CD4-positive, CD25-positive, alpha-beta regulatory T cell (primary cell): ENCODE measurements around the gene TMEM178A. TPM values are rescaled to one million over a fixed set of nuclear protein-coding genes. Genes with fewer than 3 reads are reported as not detected.

Source experiments
- ATAC-seq, 2 donors: fragments of 150-1000 bp; cut with Tn5 transposase; one replicate each; pipeline ENCODE4 v1.10.0; 2021; ENCODE audit warnings: low read depth in 2 of 2, moderate number of reproducible peaks in 2 of 2, moderate library complexity in 1 of 2
- DNase-seq, 3 donors: peaks; one replicate each; pipeline versions ENCODE4 v3.0.0 to v3.0.0-alpha.2; 2012 to 2022; ENCODE audit warnings: mixed read lengths in 1 of 3
- H3K27ac ChIP-seq: one replicate; pipeline ENCODE4 v1.7.0; 2013; ENCODE audit warnings: mild to moderate bottlenecking, low read length; ENCODE audit not compliant: insufficient read depth, poor library complexity, severe bottlenecking
- H3K27me3 ChIP-seq: one replicate; pipeline ENCODE4 v1.7.0; 2013; ENCODE audit warnings: low read length; ENCODE audit not compliant: control insufficient read depth, insufficient read depth
- H3K36me3 ChIP-seq: one replicate; pipeline ENCODE4 v1.7.0; 2013; ENCODE audit warnings: mild to moderate bottlenecking, low read length, moderate library complexity; ENCODE audit not compliant: control insufficient read depth, insufficient read depth
- H3K4me1 ChIP-seq: 2 replicates; pipeline ENCODE4 v1.7.0; 2013; ENCODE audit warnings: mild to moderate bottlenecking, low read length; ENCODE audit not compliant: insufficient read depth, control insufficient read depth, poor library complexity, severe bottlenecking
- H3K4me3 ChIP-seq: one replicate; pipeline ENCODE4 v1.7.0; 2013; ENCODE audit warnings: low read depth, mild to moderate bottlenecking, low read length, moderate library complexity
- H3K9me3 ChIP-seq, 2 experiments: 1 replicate in 1 of 2; 2 replicates in 1 of 2; pipeline ENCODE4 v1.7.0; 2013; ENCODE audit warnings: low read length in 2 of 2, mild to moderate bottlenecking in 1 of 2, moderate library complexity in 1 of 2; ENCODE audit not compliant: control insufficient read depth in 2 of 2
- H3K27ac Mint-ChIP-seq, 3 donors: one replicate each; pipeline ENCODE4 v1.8.0; 2020 to 2022; ENCODE audit warnings: mild to moderate bottlenecking in 3 of 3, mixed read lengths in 3 of 3, moderate library complexity in 2 of 3
- H3K27me3 Mint-ChIP-seq: one replicate; pipeline ENCODE4 v1.8.0; 2022; ENCODE audit warnings: mild to moderate bottlenecking, mixed read lengths
- H3K36me3 Mint-ChIP-seq: one replicate; pipeline ENCODE4 v1.8.0; 2020; ENCODE audit warnings: mixed read lengths
- H3K4me1 Mint-ChIP-seq, 4 donors: one replicate each; pipeline ENCODE4 v1.8.0; 2020 to 2022; ENCODE audit warnings: mixed read lengths in 4 of 4, mild to moderate bottlenecking in 1 of 4
- H3K4me3 Mint-ChIP-seq, 4 donors: one replicate each; pipeline ENCODE4 v1.8.0; 2020 to 2022; ENCODE audit warnings: mild to moderate bottlenecking in 4 of 4, mixed read lengths in 4 of 4, moderate library complexity in 3 of 4
- H3K9me3 Mint-ChIP-seq, 7 donors: one replicate each; pipeline ENCODE4 v1.8.0; 2020 to 2022; ENCODE audit warnings: mixed read lengths in 7 of 7, mild to moderate bottlenecking in 3 of 7, moderate library complexity in 2 of 7
- polyA plus RNA-seq, 4 donors: library from polyadenylated mRNA; unstranded; fragments of 300-500 nt; fragmentation: Illumina TruSeq; gene quantifications; one replicate each; pipeline ENCODE4 v1.2.3, GENCODE V29; 2021
- total RNA-seq: library from RNA; stranded (reverse); gene quantifications from one replicate; pipeline ENCODE4 v1.2.3, GENCODE V29; 2022

The TMEM178A gene
- total and polyA plus RNA-seq, 5 donors from 2014 or later = not detected

DNA sequence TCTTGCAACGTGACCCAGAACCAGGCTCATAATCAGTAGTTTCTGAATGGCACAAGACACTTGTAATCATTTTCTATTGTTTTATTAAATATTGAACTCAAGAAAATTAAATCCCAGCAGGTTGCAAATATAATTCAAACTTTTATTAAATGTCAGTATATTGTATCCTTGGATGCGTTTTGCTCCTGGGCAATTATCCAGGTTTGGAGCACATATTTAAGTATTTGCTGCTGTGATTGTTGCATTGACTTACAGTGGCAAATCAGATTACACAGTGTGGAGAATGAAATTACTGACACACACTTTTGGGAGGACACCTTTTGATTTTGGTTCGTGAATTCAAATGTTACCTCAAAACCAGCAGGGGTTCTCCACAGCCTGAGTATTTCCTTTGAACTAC, 27.1 kb upstream of the TMEM178A start:
- DNase-seq (no peak), ATAC-seq (no peak)
- Mint-ChIP-seq H3K36me3 (no peaks in the 10 kb centered on the region), H3K4me3 (no peak overlapping the region), H3K9me3 (peaks cover 0 to 3% (median 0%) of the 10 kb centered on the region in 7 donors), H3K27ac (no peak overlapping the region), H3K4me1 (no peaks in the 10 kb centered on the region), H3K27me3 (no peaks in the 10 kb centered on the region)
- no peak overlapping the region for H3K27ac ChIP-seq
- H3K27me3 ChIP-seq = no peaks in the 10 kb centered on the region
- H3K36me3 ChIP-seq = no peaks in the 10 kb centered on the region
- H3K4me1 ChIP-seq = no peaks in the 10 kb centered on the region
- no peaks in the 10 kb centered on the region for H3K9me3 ChIP-seq
- H3K4me3 ChIP-seq = no peak overlapping the region

DNA sequence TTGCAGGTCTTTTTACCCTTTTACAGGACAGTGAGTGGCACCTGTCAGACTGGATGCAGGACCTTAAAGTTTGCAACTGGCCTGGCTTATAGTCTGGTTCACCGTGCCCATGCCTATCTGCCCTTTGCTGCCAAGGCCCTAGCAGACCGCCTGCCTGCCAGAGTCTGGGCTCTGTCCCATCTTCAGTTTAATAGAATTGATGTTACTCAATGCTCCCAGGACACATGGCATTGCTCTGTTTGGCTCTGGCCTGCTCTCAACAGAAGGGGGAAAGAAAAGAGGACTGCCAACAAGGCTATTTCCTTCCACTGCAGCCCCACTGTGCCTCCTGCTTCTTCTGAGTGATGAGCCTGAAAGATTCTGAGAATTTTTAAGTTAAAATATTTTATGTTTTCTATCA, 25.6 kb upstream of the TMEM178A start:
- no peak overlapping the region for H3K4me3 Mint-ChIP-seq
- H3K9me3 Mint-ChIP-seq = peaks cover 0 to 3% (median 0%) of the 10 kb centered on the region in 7 donors
- Histone ChIP-seq H3K4me3 (no peak overlapping the region), H3K36me3 (no peaks in the 10 kb centered on the region), H3K9me3 (no peaks in the 10 kb centered on the region), H3K27me3 (no peaks in the 10 kb centered on the region), H3K4me1 (no peaks in the 10 kb centered on the region), H3K27ac (no peak overlapping the region)
- no peak overlapping the region for H3K27ac Mint-ChIP-seq
- H3K36me3 Mint-ChIP-seq = no peaks in the 10 kb centered on the region
- no peaks in the 10 kb centered on the region for H3K27me3 Mint-ChIP-seq
- ATAC-seq = no peak
- DNase-seq = no peak
- no peaks in the 10 kb centered on the region for H3K4me1 Mint-ChIP-seq

DNA sequence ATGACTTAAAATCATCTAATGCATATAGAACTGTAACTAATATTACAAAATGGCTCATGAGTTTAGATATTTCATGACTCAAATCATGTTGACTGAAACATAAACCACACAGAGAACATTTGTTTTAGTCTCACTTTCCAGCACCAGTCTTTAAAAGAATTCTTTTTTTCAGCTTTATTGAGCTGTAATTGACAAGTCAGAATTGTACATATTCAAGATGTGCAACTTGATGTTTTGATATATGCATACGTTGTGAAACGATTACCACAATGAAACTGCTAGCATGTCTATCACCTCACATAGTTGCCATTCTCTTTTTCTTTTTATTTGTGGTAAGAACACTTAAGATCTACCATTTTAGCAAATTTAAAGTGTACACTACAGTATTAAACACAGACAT, 25.0 kb upstream of the TMEM178A start:
- Mint-ChIP-seq H3K4me3 (no peak overlapping the region), H3K4me1 (no peaks in the 10 kb centered on the region), H3K27ac (no peak overlapping the region), H3K36me3 (no peaks in the 10 kb centered on the region), H3K27me3 (no peaks in the 10 kb centered on the region), H3K9me3 (no peaks in the 10 kb centered on the region)
- Histone ChIP-seq H3K9me3 (no peaks in the 10 kb centered on the region), H3K27ac (no peak overlapping the region), H3K4me3 (no peak overlapping the region), H3K36me3 (no peaks in the 10 kb centered on the region), H3K27me3 (no peaks in the 10 kb centered on the region), H3K4me1 (no peaks in the 10 kb centered on the region)
- DNase-seq (no peak), ATAC-seq (no peak)

DNA sequence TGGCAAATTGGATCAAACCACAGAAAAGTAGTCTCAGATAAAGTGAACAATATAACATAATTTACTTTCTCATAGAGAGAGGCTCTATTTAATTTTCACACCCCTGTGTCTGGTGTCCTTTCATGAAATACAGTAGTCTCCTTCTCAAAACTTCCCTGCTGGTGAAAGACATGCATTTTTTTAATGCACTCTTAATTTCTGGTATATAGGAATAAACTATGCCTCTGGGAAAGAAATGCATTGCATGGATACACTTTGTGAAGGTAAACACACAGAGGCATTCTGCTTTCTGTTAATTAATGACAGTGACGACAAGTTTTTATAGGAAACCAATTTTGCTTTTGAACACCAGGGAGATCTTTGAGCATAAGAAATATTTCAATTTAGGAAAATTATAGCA, 24.1 kb upstream of the TMEM178A start:
- ATAC-seq = no peak
- Mint-ChIP-seq H3K27me3 (no peaks in the 10 kb centered on the region), H3K27ac (no peak overlapping the region), H3K4me3 (no peak overlapping the region), H3K36me3 (no peaks in the 10 kb centered on the region), H3K4me1 (no peaks in the 10 kb centered on the region), H3K9me3 (no peaks in the 10 kb centered on the region)
- H3K27ac ChIP-seq = no peak overlapping the region
- H3K4me3 ChIP-seq = no peak overlapping the region
- H3K9me3 ChIP-seq = no peaks in the 10 kb centered on the region
- DNase-seq = no peak
- H3K27me3 ChIP-seq = no peaks in the 10 kb centered on the region
- H3K4me1 ChIP-seq = no peaks in the 10 kb centered on the region
- no peaks in the 10 kb centered on the region for H3K36me3 ChIP-seq

GRCh38 chr2:39642051-39642718, 23.5 kb upstream of the TMEM178A start:
- Mint-ChIP-seq H3K27ac (no peak overlapping the region), H3K4me3 (no peak overlapping the region), H3K36me3 (no peaks in the 10 kb centered on the region), H3K9me3 (no peaks in the 10 kb centered on the region), H3K27me3 (no peaks in the 10 kb centered on the region), H3K4me1 (no peaks in the 10 kb centered on the region)
- no peaks in the 10 kb centered on the region for H3K27me3 ChIP-seq
- H3K9me3 ChIP-seq = no peaks in the 10 kb centered on the region
- no peak overlapping the region for H3K4me3 ChIP-seq
- DNase-seq (no peak), ATAC-seq (no peak)
- H3K27ac ChIP-seq = no peak overlapping the region
- no peaks in the 10 kb centered on the region for H3K4me1 ChIP-seq
- no peaks in the 10 kb centered on the region for H3K36me3 ChIP-seq

GRCh38 chr2:39645826-39646225, 19.9 kb upstream of the TMEM178A start:
- H3K9me3 ChIP-seq = no peaks in the 10 kb centered on the region

DNA sequence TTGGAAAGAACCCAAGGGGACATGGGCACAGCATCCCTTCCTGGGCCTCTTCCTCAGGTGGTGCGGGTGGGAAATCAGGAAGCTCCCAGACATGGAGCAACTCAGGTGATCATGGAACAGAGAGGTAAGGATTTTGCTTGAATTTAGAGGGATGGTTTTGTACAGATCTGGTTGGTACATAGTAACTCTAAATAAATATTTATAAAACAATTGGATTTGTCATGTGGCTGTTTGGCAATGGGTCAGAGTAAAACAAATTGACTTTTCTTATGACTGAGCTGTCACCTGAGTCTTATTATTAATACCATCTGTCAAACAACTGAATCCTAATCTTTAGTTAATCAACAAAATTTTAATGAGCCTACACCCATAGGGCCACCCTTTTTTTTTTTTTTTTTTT, 19.4 kb upstream of the TMEM178A start:
- ATAC-seq (no peak), DNase-seq (no peak)
- Histone ChIP-seq H3K36me3 (no peaks in the 10 kb centered on the region), H3K27me3 (no peaks in the 10 kb centered on the region), H3K4me1 (no peaks in the 10 kb centered on the region), H3K9me3 (no peaks in the 10 kb centered on the region), H3K27ac (no peak overlapping the region), H3K4me3 (no peak overlapping the region)
- Mint-ChIP-seq H3K27ac (no peak overlapping the region), H3K4me1 (no peaks in the 10 kb centered on the region), H3K36me3 (no peaks in the 10 kb centered on the region), H3K4me3 (no peak overlapping the region), H3K9me3 (peaks cover 0 to 2% (median 0%) of the 10 kb centered on the region in 7 donors), H3K27me3 (no peaks in the 10 kb centered on the region)

More at GRCh38 chr2:39645826-39646225, 19.9 kb upstream of the TMEM178A start:
- no peaks in the 10 kb centered on the region for H3K36me3 ChIP-seq
- no peaks in the 10 kb centered on the region for H3K27me3 ChIP-seq
- no peak overlapping the region for H3K27ac ChIP-seq
- H3K36me3 Mint-ChIP-seq = no peaks in the 10 kb centered on the region
- no peak overlapping the region for H3K4me3 Mint-ChIP-seq
- DNase-seq (no peak), ATAC-seq (no peak)
- H3K27me3 Mint-ChIP-seq = no peaks in the 10 kb centered on the region
- H3K9me3 Mint-ChIP-seq = no peaks in the 10 kb centered on the region
- no peak overlapping the region for H3K27ac Mint-ChIP-seq
- H3K4me1 ChIP-seq = no peaks in the 10 kb centered on the region
- no peaks in the 10 kb centered on the region for H3K4me1 Mint-ChIP-seq
- H3K4me3 ChIP-seq = no peak overlapping the region

DNA sequence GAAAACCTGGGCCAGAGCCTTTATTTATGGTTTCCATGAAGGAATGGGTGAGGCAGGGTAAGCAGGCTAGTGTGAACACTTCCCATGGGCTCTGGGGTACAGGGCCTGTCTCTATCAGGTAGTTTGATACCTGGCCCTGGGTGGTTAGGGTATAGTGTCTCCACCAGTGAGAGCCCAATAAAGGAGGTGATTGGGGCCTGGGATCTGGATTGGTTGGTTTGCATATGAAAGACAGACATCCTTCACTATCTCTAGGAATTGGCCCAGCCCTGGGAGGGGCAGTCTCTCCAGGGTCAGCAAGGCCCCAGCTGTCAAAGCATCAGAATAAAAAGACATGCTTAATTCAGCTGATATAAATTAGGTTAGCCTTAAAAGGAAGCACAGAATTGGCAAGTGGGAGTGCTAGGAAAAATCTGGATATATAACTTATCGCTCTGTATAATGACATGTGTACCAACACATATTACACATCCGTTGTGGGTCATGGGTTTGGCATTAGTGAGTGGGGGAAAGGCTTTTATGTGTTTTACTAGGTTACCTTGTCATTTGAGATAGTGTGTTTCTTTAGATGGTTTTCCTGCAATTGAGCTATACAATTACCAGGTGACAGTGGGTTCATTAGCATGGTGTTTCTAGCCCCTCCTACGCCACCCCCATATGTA, 18.5 kb upstream of the TMEM178A start:
- no peaks in the 10 kb centered on the region for H3K36me3 Mint-ChIP-seq
- no peaks in the 10 kb centered on the region for H3K4me1 Mint-ChIP-seq
- Histone ChIP-seq H3K27ac (no peak overlapping the region), H3K9me3 (no peaks in the 10 kb centered on the region), H3K4me3 (no peak overlapping the region), H3K4me1 (no peaks in the 10 kb centered on the region), H3K36me3 (no peaks in the 10 kb centered on the region), H3K27me3 (no peaks in the 10 kb centered on the region)
- no peak for DNase-seq
- no peak overlapping the region for H3K4me3 Mint-ChIP-seq
- H3K27me3 Mint-ChIP-seq = no peaks in the 10 kb centered on the region
- H3K27ac Mint-ChIP-seq = no peak overlapping the region
- ATAC-seq = no peak
- peaks cover 0 to 2% (median 0%) of the 10 kb centered on the region in 7 donors for H3K9me3 Mint-ChIP-seq
